ENCODE data around the gene TUBB1.

Gene TUBB1

GRCh38 chr20:58990651-58991445 lies 28.4 kb upstream of the TUBB1 start:
- FAIRE-seq: no peak

- no peak for FAIRE-seq
These were observed 27.5 kb upstream of the TUBB1 start for GRCh38 chr20:58991715-58992114.

GRCh38 chr20:58992911-58993310 lies 26.3 kb upstream of the TUBB1 start:
- no peak for FAIRE-seq

GRCh38 chr20:58993332-58994248 lies 25.6 kb upstream of the TUBB1 start:
- FAIRE-seq: no peak

GRCh38 chr20:58994390-58995159 lies 24.7 kb upstream of the TUBB1 start:
- no peak for FAIRE-seq

- FAIRE-seq: no peak
These were observed 23.6 kb upstream of the TUBB1 start for GRCh38 chr20:58995461-58996225.

GRCh38 chr20:58996226-58996611 lies 23.0 kb upstream of the TUBB1 start:
- FAIRE-seq: no peak

GRCh38 chr20:58997141-58997770 lies 22.0 kb upstream of the TUBB1 start:
- no peak for FAIRE-seq

- FAIRE-seq: no peak
These were observed 20.6 kb upstream of the TUBB1 start for GRCh38 chr20:58998656-58999055.

- no peak for FAIRE-seq
These were observed 18.9 kb upstream of the TUBB1 start for GRCh38 chr20:59000326-59000725.

GRCh38 chr20:59001068-59001448 lies 18.2 kb upstream of the TUBB1 start:
- no peak for FAIRE-seq

- no peak for FAIRE-seq
These were observed 17.6 kb upstream of the TUBB1 start for GRCh38 chr20:59001449-59002171.

GRCh38 chr20:59002388-59002787 lies 16.8 kb upstream of the TUBB1 start:
- no peak for FAIRE-seq

GRCh38 chr20:59002874-59003399 lies 16.3 kb upstream of the TUBB1 start:
- FAIRE-seq: no peak

GRCh38 chr20:59003836-59004492 lies 15.3 kb upstream of the TUBB1 start:
- FAIRE-seq: no peak

GRCh38 chr20:59004493-59004762 lies 14.8 kb upstream of the TUBB1 start:
- FAIRE-seq: no peak

- no peak for FAIRE-seq
These were observed 14.3 kb upstream of the TUBB1 start for GRCh38 chr20:59004763-59005522.

GRCh38 chr20:59005523-59006166 lies 13.6 kb upstream of the TUBB1 start:
- no peak for FAIRE-seq

GRCh38 chr20:59006167-59006863 lies 12.9 kb upstream of the TUBB1 start:
- FAIRE-seq: no peak
